Measurements from ENCODE around the gene ARAP1. TPM values are rescaled to one million over a fixed set of nuclear protein-coding genes. Genes with fewer than 3 reads are reported as not detected.

The ARAP1 gene
- total and polyA plus RNA-seq, 2 of the 8 experiments (the other 6 are each of a cell fraction or from before 2014, with no cell fraction given), result 25.7 to 61.6 TPM

- TF ChIP-seq, protein P1, sequence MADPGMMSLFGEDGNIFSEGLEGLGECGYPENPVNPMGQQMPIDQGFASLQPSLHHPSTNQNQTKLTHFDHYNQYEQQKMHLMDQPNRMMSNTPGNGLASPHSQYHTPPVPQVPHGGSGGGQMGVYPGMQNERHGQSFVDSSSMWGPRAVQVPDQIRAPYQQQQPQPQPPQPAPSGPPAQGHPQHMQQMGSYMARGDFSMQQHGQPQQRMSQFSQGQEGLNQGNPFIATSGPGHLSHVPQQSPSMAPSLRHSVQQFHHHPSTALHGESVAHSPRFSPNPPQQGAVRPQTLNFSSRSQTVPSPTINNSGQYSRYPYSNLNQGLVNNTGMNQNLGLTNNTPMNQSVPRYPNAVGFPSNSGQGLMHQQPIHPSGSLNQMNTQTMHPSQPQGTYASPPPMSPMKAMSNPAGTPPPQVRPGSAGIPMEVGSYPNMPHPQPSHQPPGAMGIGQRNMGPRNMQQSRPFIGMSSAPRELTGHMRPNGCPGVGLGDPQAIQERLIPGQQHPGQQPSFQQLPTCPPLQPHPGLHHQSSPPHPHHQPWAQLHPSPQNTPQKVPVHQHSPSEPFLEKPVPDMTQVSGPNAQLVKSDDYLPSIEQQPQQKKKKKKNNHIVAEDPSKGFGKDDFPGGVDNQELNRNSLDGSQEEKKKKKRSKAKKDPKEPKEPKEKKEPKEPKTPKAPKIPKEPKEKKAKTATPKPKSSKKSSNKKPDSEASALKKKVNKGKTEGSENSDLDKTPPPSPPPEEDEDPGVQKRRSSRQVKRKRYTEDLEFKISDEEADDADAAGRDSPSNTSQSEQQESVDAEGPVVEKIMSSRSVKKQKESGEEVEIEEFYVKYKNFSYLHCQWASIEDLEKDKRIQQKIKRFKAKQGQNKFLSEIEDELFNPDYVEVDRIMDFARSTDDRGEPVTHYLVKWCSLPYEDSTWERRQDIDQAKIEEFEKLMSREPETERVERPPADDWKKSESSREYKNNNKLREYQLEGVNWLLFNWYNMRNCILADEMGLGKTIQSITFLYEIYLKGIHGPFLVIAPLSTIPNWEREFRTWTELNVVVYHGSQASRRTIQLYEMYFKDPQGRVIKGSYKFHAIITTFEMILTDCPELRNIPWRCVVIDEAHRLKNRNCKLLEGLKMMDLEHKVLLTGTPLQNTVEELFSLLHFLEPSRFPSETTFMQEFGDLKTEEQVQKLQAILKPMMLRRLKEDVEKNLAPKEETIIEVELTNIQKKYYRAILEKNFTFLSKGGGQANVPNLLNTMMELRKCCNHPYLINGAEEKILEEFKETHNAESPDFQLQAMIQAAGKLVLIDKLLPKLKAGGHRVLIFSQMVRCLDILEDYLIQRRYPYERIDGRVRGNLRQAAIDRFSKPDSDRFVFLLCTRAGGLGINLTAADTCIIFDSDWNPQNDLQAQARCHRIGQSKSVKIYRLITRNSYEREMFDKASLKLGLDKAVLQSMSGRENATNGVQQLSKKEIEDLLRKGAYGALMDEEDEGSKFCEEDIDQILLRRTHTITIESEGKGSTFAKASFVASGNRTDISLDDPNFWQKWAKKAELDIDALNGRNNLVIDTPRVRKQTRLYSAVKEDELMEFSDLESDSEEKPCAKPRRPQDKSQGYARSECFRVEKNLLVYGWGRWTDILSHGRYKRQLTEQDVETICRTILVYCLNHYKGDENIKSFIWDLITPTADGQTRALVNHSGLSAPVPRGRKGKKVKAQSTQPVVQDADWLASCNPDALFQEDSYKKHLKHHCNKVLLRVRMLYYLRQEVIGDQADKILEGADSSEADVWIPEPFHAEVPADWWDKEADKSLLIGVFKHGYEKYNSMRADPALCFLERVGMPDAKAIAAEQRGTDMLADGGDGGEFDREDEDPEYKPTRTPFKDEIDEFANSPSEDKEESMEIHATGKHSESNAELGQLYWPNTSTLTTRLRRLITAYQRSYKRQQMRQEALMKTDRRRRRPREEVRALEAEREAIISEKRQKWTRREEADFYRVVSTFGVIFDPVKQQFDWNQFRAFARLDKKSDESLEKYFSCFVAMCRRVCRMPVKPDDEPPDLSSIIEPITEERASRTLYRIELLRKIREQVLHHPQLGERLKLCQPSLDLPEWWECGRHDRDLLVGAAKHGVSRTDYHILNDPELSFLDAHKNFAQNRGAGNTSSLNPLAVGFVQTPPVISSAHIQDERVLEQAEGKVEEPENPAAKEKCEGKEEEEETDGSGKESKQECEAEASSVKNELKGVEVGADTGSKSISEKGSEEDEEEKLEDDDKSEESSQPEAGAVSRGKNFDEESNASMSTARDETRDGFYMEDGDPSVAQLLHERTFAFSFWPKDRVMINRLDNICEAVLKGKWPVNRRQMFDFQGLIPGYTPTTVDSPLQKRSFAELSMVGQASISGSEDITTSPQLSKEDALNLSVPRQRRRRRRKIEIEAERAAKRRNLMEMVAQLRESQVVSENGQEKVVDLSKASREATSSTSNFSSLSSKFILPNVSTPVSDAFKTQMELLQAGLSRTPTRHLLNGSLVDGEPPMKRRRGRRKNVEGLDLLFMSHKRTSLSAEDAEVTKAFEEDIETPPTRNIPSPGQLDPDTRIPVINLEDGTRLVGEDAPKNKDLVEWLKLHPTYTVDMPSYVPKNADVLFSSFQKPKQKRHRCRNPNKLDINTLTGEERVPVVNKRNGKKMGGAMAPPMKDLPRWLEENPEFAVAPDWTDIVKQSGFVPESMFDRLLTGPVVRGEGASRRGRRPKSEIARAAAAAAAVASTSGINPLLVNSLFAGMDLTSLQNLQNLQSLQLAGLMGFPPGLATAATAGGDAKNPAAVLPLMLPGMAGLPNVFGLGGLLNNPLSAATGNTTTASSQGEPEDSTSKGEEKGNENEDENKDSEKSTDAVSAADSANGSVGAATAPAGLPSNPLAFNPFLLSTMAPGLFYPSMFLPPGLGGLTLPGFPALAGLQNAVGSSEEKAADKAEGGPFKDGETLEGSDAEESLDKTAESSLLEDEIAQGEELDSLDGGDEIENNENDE (IDR thresholded peaks at IDR 0.05; ENCODE audit: insufficient replicate concordance, low read length), result no peak
- TF ChIP-seq PHF8 (conservative IDR thresholded peaks at IDR 0.05; ENCODE audit: low read depth, low read length) (no peak), KDM1A (IDR thresholded peaks at IDR 0.05; ENCODE audit: borderline replicate concordance, low read length) (no peak), SUZ12 (IDR thresholded peaks at IDR 0.05; ENCODE audit: low read length) (no peak), HDAC6 (IDR thresholded peaks at IDR 0.05; ENCODE audit: low read depth, low read length) (no peak)
These were observed 77.0 kb downstream of the ARAP1 start (continued) for GRCh38 chr11:72675221-72675620.

All from H1 (cell line).